ENCODE data around the gene ROR1. TPM values are rescaled to one million over a fixed set of nuclear protein-coding genes. Genes with fewer than 3 reads are reported as not detected.
A peak's percentile ranks its signal among the peaks of the same experiment; 100 is the strongest.

ROR1 gene
- total RNA-seq, 2 donors from 2014 or later = 5.7 to 14.7 TPM

- no peak for DNase-seq
- intact Hi-C loops (cut with DNase I) = no loop called here
Measured at GRCh38 chr1:64121766-64122385, 348.1 kb downstream of the ROR1 start.

GRCh38 chr1:64122588-64122987, 348.8 kb downstream of the ROR1 start:
- DNase-seq (no peak), ATAC-seq (no peak)
- intact Hi-C loops (cut with DNase I) = no loop called here

More at GRCh38 chr1:64121766-64122385, 348.1 kb downstream of the ROR1 start:
- ATAC-seq = no peak

GRCh38 chr1:64124704-64125440, 351.1 kb downstream of the ROR1 start:
- intact Hi-C loops (cut with DNase I) = no loop called here
- ATAC-seq (no peak), DNase-seq (no peak)

GRCh38 chr1:64126581-64126980, 352.8 kb downstream of the ROR1 start:
- ATAC-seq (no peak), DNase-seq (no peak)
- intact Hi-C loops (cut with DNase I) = no loop called here

GRCh38 chr1:64127297-64127696, 353.5 kb downstream of the ROR1 start:
- intact Hi-C loops (cut with DNase I) = no loop called here
- no peak for ATAC-seq
- no peak for DNase-seq

GRCh38 chr1:64129701-64130100, 355.9 kb downstream of the ROR1 start:
- ATAC-seq = no peak
- no peak for DNase-seq
- intact Hi-C loops (cut with DNase I) = loop anchor here (5.0 to 10.0 kb wide), 4 partner anchors 195 to 437 kb away; partner anchors contain the start of gene ROR1 (in 1 of the 2)

- peak in 1 of 2 donors; percentile 19 for ATAC-seq
- intact Hi-C loops (cut with DNase I) = loop anchor here (5.0 to 10.0 kb wide), 4 partner anchors 196 to 439 kb away; partner anchors contain the start of gene ROR1 (in 1 of the 2)
Measured at GRCh38 chr1:64131155-64131554, 357.3 kb downstream of the ROR1 start.

GRCh38 chr1:64133036-64133435, 359.2 kb downstream of the ROR1 start:
- DNase-seq (no peak), ATAC-seq (peak in 1 of 2 donors; percentile 74)
- intact Hi-C loops (cut with DNase I) = loop anchor here (5.0 to 10.0 kb wide), 4 partner anchors 198 to 441 kb away; partner anchors contain the start of gene ROR1 (in 1 of the 2)

More at GRCh38 chr1:64131155-64131554, 357.3 kb downstream of the ROR1 start:
- no peak for DNase-seq

- ATAC-seq (no peak), DNase-seq (no peak)
- intact Hi-C loops (cut with DNase I) = loop anchor here (5.0 to 10.0 kb wide), 3 partner anchors 201 to 518 kb away; no protein-coding TSS in a partner anchor
Measured at GRCh38 chr1:64135462-64136223, 361.8 kb downstream of the ROR1 start.

GRCh38 chr1:64136296-64136695, 362.5 kb downstream of the ROR1 start:
- ATAC-seq (no peak), DNase-seq (no peak)
- intact Hi-C loops (cut with DNase I) = loop anchor here (5.0 to 10.0 kb wide), 3 partner anchors 201 to 519 kb away; no protein-coding TSS in a partner anchor

GRCh38 chr1:64136752-64137411, 363.1 kb downstream of the ROR1 start:
- intact Hi-C loops (cut with DNase I) = loop anchor here (5.0 to 10.0 kb wide), 3 partner anchors 202 to 520 kb away; no protein-coding TSS in a partner anchor
- DNase-seq (peak; percentile 68), ATAC-seq (peak; percentile 80 to 82)

GRCh38 chr1:64137412-64137803, 363.6 kb downstream of the ROR1 start:
- ATAC-seq (no peak), DNase-seq (no peak)
- intact Hi-C loops (cut with DNase I) = loop anchor here (5.0 to 10.0 kb wide), 3 partner anchors 203 to 520 kb away; no protein-coding TSS in a partner anchor

- no peak for DNase-seq
- ATAC-seq = no peak
- intact Hi-C loops (cut with DNase I) = loop anchor here (5.0 to 10.0 kb wide), 3 partner anchors 205 to 523 kb away; no protein-coding TSS in a partner anchor
Measured at GRCh38 chr1:64139877-64140276, 366.1 kb downstream of the ROR1 start.

GRCh38 chr1:64140596-64140995, 366.8 kb downstream of the ROR1 start:
- intact Hi-C loops (cut with DNase I) = no loop called here
- no peak for ATAC-seq
- DNase-seq = no peak

- intact Hi-C loops (cut with DNase I) = no loop called here
- no peak for DNase-seq
- ATAC-seq = no peak
Measured at GRCh38 chr1:64147045-64147724, 373.4 kb downstream of the ROR1 start.

- intact Hi-C loops (cut with DNase I) = no loop called here
- DNase-seq (no peak), ATAC-seq (peak in 1 of 2 donors; percentile 62)
Measured at GRCh38 chr1:64147759-64148158, 373.9 kb downstream of the ROR1 start.

GRCh38 chr1:64150266-64150665, 376.4 kb downstream of the ROR1 start:
- intact Hi-C loops (cut with DNase I) = no loop called here
- DNase-seq (no peak), ATAC-seq (no peak)

- intact Hi-C loops (cut with DNase I) = no loop called here
- no peak for DNase-seq
Measured at GRCh38 chr1:64150729-64151230, 377.0 kb downstream of the ROR1 start.

More at GRCh38 chr1:64150729-64151230, 377.0 kb downstream of the ROR1 start:
- no peak for ATAC-seq
